ENCODE results near the gene TXNDC8. TPM values are rescaled to one million over a fixed set of nuclear protein-coding genes. Genes with fewer than 3 reads are reported as not detected.

The TXNDC8 gene
- total and polyA plus RNA-seq, 7 experiments from 2014 or later = not detected

GRCh38 chr9:110257956-110258355, 79.7 kb downstream of the TXNDC8 start:
- Histone ChIP-seq H3K4me3 (ENCODE audit: low read length) (no peak overlapping the region), H3K36me3 (ENCODE audit: control insufficient read depth in 2 of 3, insufficient read depth in 3 of 3, low read length in 3 of 3) (no peaks in the 10 kb centered on the region), H3K27me3 (ENCODE audit: control insufficient read depth in 2 of 2, insufficient read depth in 2 of 2, low read length in 2 of 2) (no peaks in the 10 kb centered on the region), H3K4me1 (ENCODE audit: control insufficient read depth in 2 of 2, insufficient read depth in 2 of 2, low read length in 2 of 2) (peaks cover 4 to 11% of the 10 kb centered on the region in 2 donors), H3K27ac (ENCODE audit: low read depth, low read length) (no peak overlapping the region), H3K9me3 (ENCODE audit: control insufficient read depth in 2 of 3, low read length in 3 of 3) (no peaks in the 10 kb centered on the region)
- CTCF ChIA-PET = no interaction called here
- POLR2A ChIA-PET = interaction anchor here (0.6 kb wide), 1 partner anchor 8 kb away, joined by 3 read pairs; no protein-coding TSS in a partner anchor
- ATAC-seq (no peak), DNase-seq (no peak)
- intact Hi-C loops (cut with micrococcal nuclease) = loop anchor here (2.0 to 10.0 kb wide), 10 partner anchors 101 to 1326 kb away; partner anchors contain the start of genes ABITRAM (in 2 of the 2), CTNNAL1 (in 2 of the 2), ELP1 (in 2 of the 2) and ECPAS (in 1 of the 2)
- Mint-ChIP-seq H3K9me3 (peaks cover 0 to 2% (median 0%) of the 10 kb centered on the region in 11 donors), H3K27me3 (peaks cover 0 to 15% (median 0%) of the 10 kb centered on the region in 5 donors), H3K36me3 (peaks cover 0 to 3% (median 0%) of the 10 kb centered on the region in 5 donors), H3K4me3 (peak overlapping the region in 7 of 10 donors; percentile 83 to 99 (median 96)), H3K27ac (peak overlapping the region in 5 of 9 donors; percentile 12 to 97 (median 88)), H3K4me1 (peaks cover 16 to 40% (median 29%) of the 10 kb centered on the region in 7 donors)

GRCh38 chr9:110257097-110257841, 80.4 kb downstream of the TXNDC8 start:
- H3K4me3 Mint-ChIP-seq = peak overlapping the region; percentile 83 to 99 (median 95)
- CTCF ChIA-PET = no interaction called here
- POLR2A ChIA-PET = interaction anchor here (0.6 to 1.0 kb wide), 3 partner anchors 9 to 1374 kb away, joined by 3 read pairs; partner anchors contain the start of gene DNAJC25
- H3K9me3 Mint-ChIP-seq = peaks cover 0 to 1% (median 0%) of the 10 kb centered on the region in 11 donors
- peak overlapping the region; percentile 50 for H3K27ac ChIP-seq (ENCODE audit: low read depth, low read length)
- DNase-seq = peak in 6 of 9 donors; percentile 2 to 34 (median 8)
- intact Hi-C loops (cut with micrococcal nuclease) = loop anchor here (2.0 to 10.0 kb wide), 10 partner anchors 100 to 1325 kb away; partner anchors contain the start of genes ABITRAM (in 2 of the 2), CTNNAL1 (in 2 of the 2), ELP1 (in 2 of the 2) and ECPAS (in 1 of the 2)
- no peak for ATAC-seq
- H3K4me1 Mint-ChIP-seq = peaks cover 16 to 47% (median 32%) of the 10 kb centered on the region in 7 donors
- peaks cover 0 to 11% (median 0%) of the 10 kb centered on the region in 5 donors for H3K27me3 Mint-ChIP-seq
- peaks cover 0 to 8% (median 0%) of the 10 kb centered on the region in 5 donors for H3K36me3 Mint-ChIP-seq
- H3K4me1 ChIP-seq (ENCODE audit: control insufficient read depth in 2 of 2, insufficient read depth in 2 of 2, low read length in 2 of 2) = peaks cover 4 to 11% of the 10 kb centered on the region in 2 donors
- H3K4me3 ChIP-seq (ENCODE audit: low read length) = peak overlapping the region; percentile 85
- H3K9me3 ChIP-seq (ENCODE audit: control insufficient read depth in 2 of 3, low read length in 3 of 3) = no peaks in the 10 kb centered on the region
- no peaks in the 10 kb centered on the region for H3K36me3 ChIP-seq (ENCODE audit: control insufficient read depth in 2 of 3, insufficient read depth in 3 of 3, low read length in 3 of 3)
- H3K27ac Mint-ChIP-seq = peak overlapping the region; percentile 81 to 97 (median 87)
- no peaks in the 10 kb centered on the region for H3K27me3 ChIP-seq (ENCODE audit: control insufficient read depth in 2 of 2, insufficient read depth in 2 of 2, low read length in 2 of 2)

DNA sequence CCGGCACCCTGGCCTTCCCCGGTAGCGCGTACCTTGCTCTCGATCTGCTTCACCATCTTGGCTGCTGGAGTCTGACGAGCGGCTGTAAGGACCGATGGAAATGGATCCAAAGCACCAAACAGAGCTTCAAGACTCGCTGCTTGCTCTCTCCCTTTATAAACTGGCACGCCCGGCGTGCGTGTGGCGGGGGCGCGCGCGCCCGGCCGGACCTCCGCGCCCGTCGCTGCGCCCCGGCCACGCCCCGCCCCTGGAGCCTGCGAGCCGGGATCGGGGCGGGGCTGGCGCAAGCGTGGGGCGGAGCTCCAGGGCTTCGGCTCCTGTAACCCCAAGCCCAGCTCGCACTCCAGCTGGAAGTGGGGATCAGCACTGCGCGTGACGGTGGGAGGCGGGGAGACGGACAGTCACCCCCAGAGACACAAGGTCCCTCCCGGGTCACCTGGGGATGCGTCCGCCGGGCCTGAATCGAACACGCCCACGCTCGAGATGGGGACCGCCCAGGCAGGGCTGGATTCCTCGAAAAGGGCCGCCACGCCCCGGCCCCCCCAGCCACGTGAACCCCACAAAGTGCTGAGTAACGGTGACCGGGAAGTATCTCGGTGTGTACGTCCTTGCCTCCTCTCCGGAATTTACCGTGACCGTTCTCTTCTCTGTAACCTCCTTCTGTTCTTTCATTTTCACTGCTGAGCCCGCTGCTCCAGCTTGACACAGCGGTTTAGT, 81.1 kb downstream of the TXNDC8 start, which contains the start of gene TXN:
TSS of gene TXN (minus strand) at position 128 of the 717 bp plus-strand sequence. CDS start at position 56, 72 bp downstream.
- Histone ChIP-seq H3K9me3 (ENCODE audit: control insufficient read depth in 2 of 3, low read length in 3 of 3) (no peaks in the 10 kb centered on the region), H3K4me1 (ENCODE audit: control insufficient read depth in 2 of 2, insufficient read depth in 2 of 2, low read length in 2 of 2) (peaks cover 4 to 11% of the 10 kb centered on the region in 2 donors), H3K27ac (ENCODE audit: low read depth, low read length) (peak within 1 kb of the TSS; percentile 65), H3K36me3 (ENCODE audit: control insufficient read depth in 2 of 3, insufficient read depth in 3 of 3, low read length in 3 of 3) (no peaks in the 10 kb centered on the region), H3K27me3 (ENCODE audit: control insufficient read depth in 2 of 2, insufficient read depth in 2 of 2, low read length in 2 of 2) (no peaks in the 10 kb centered on the region), H3K4me3 (ENCODE audit: low read length) (peak within 1 kb of the TSS; percentile 85)
- Mint-ChIP-seq H3K36me3 (peaks cover 0 to 11% (median 0%) of the 10 kb centered on the region in 5 donors), H3K9me3 (peaks cover 0 to 1% (median 0%) of the 10 kb centered on the region in 11 donors), H3K4me3 (peak within 1 kb of the TSS; percentile 83 to 99 (median 96)), H3K27ac (peak within 1 kb of the TSS; percentile 87 to 97 (median 89)), H3K27me3 (peaks cover 0 to 5% (median 0%) of the 10 kb centered on the region in 5 donors), H3K4me1 (peaks cover 16 to 52% (median 32%) of the 10 kb centered on the region in 7 donors)
- POLR2A ChIA-PET = interaction anchor here (0.6 to 1.0 kb wide), 2 partner anchors 9 to 1374 kb away, joined by 3 read pairs; partner anchors contain the start of gene DNAJC25
- ATAC-seq = peak; percentile 88
- DNase-seq = peak; percentile 56 to 91 (median 74)
- intact Hi-C loops (cut with micrococcal nuclease) = loop anchor here (1.0 to 10.0 kb wide), 11 partner anchors 100 to 1324 kb away; partner anchors contain the start of genes ABITRAM (in 2 of the 2), CTNNAL1 (in 2 of the 2), ELP1 (in 2 of the 2) and ECPAS (in 1 of the 2)
- CTCF ChIA-PET = interaction anchor here (0.6 kb wide), 1 partner anchor 46 kb away, joined by 4 read pairs; no protein-coding TSS in a partner anchor

DNA sequence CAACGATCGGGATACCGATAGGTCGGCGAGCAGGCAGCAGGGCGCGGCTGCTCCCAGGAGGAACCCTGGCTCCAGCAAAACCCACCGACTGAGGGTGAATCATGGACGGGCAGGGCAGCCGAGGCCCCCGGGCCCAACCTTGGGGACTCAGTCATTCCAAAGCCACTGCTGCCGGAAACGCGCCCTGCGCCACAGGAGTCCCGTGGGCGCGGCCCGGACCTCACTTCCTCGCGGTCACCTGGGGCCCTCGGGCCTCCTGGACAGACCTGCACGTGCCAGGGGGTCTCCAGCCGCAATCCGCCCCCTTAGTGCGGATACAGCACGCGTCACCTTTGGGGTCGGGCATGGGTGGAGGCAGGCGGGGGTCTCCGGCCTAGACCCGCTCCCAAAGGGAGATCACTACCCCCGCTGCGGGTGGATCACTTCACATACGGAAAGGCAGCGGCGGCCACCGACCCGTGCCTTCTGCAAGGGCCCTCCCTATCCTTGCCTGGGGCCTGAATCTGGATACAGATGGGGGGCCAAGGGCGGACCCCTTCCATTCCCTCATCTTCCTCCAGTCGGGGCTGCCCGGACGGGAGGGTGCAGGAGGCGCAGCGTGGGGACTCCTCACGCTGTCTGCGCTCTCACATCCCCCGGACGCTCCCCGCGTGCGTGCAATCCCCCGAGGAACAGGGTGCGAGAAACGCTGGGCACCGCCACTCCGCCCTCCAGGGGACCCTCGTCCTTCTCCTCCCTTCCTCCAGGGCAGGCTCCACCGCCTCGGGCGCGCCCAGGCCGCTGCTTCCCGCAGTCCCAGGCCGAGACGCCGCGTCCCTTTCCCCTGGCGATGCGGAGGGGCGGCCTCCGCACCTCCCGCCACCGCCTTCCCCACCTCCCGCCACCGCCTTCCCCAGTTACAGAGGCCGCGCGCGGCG, 81.9 kb downstream of the TXNDC8 start:
- Histone ChIP-seq H3K4me3 (ENCODE audit: low read length) (peak overlapping the region; percentile 85), H3K27ac (ENCODE audit: low read depth, low read length) (peak overlapping the region; percentile 65), H3K4me1 (ENCODE audit: control insufficient read depth in 2 of 2, insufficient read depth in 2 of 2, low read length in 2 of 2) (peaks cover 4 to 11% of the 10 kb centered on the region in 2 donors), H3K9me3 (ENCODE audit: control insufficient read depth in 2 of 3, low read length in 3 of 3) (no peaks in the 10 kb centered on the region), H3K36me3 (ENCODE audit: control insufficient read depth in 2 of 3, insufficient read depth in 3 of 3, low read length in 3 of 3) (no peaks in the 10 kb centered on the region), H3K27me3 (ENCODE audit: control insufficient read depth in 2 of 2, insufficient read depth in 2 of 2, low read length in 2 of 2) (no peaks in the 10 kb centered on the region)
- peaks cover 0 to 11% (median 0%) of the 10 kb centered on the region in 5 donors for H3K36me3 Mint-ChIP-seq
- peaks cover 0 to under 1% (median 0%) of the 10 kb centered on the region in 5 donors for H3K27me3 Mint-ChIP-seq
- intact Hi-C loops (cut with micrococcal nuclease) = loop anchor here (1.0 to 10.0 kb wide), 12 partner anchors 82 to 1323 kb away; partner anchors contain the start of genes ABITRAM (in 2 of the 2), CTNNAL1 (in 2 of the 2), ELP1 (in 2 of the 2) and ECPAS (in 1 of the 2)
- peak overlapping the region; percentile 83 to 99 (median 96) for H3K4me3 Mint-ChIP-seq
- H3K9me3 Mint-ChIP-seq = peaks cover 0 to 1% (median 0%) of the 10 kb centered on the region in 11 donors
- ATAC-seq (peak; percentile 6), DNase-seq (peak in 6 of 9 donors; percentile 5 to 69 (median 16))
- ChIA-PET POLR2A (no interaction called here), CTCF (interaction anchor here (0.6 kb wide), 1 partner anchor 46 kb away, joined by 4 read pairs; no protein-coding TSS in a partner anchor)
- H3K27ac Mint-ChIP-seq = peak overlapping the region; percentile 87 to 95 (median 89)
- H3K4me1 Mint-ChIP-seq = peaks cover 16 to 55% (median 32%) of the 10 kb centered on the region in 7 donors

- DNase-seq (peak in 5 of 9 donors; percentile 4 to 19 (median 7)), ATAC-seq (no peak)
- peaks cover 4 to 11% of the 10 kb centered on the region in 2 donors for H3K4me1 ChIP-seq (ENCODE audit: control insufficient read depth in 2 of 2, insufficient read depth in 2 of 2, low read length in 2 of 2)
- ChIA-PET POLR2A (no interaction called here), CTCF (no interaction called here)
- H3K27me3 Mint-ChIP-seq = no peaks in the 10 kb centered on the region
- H3K9me3 ChIP-seq (ENCODE audit: control insufficient read depth in 2 of 3, low read length in 3 of 3) = no peaks in the 10 kb centered on the region
- H3K27ac ChIP-seq (ENCODE audit: low read depth, low read length) = peak overlapping the region; percentile 65
- peaks cover 16 to 61% (median 32%) of the 10 kb centered on the region in 7 donors for H3K4me1 Mint-ChIP-seq
- H3K4me3 ChIP-seq (ENCODE audit: low read length) = peak overlapping the region; percentile 85
- peak overlapping the region; percentile 83 to 99 (median 96) for H3K4me3 Mint-ChIP-seq
- H3K36me3 ChIP-seq (ENCODE audit: control insufficient read depth in 2 of 3, insufficient read depth in 3 of 3, low read length in 3 of 3) = peaks cover 0 to 5% (median 0%) of the 10 kb centered on the region in 3 experiments
- peaks cover 0 to 15% (median 0%) of the 10 kb centered on the region in 5 donors for H3K36me3 Mint-ChIP-seq
- H3K27ac Mint-ChIP-seq = peak overlapping the region; percentile 67 to 95 (median 83)
- H3K27me3 ChIP-seq (ENCODE audit: control insufficient read depth in 2 of 2, insufficient read depth in 2 of 2, low read length in 2 of 2) = no peaks in the 10 kb centered on the region
- intact Hi-C loops (cut with micrococcal nuclease) = loop anchor here (1.0 to 10.0 kb wide), 8 partner anchors 82 to 1323 kb away; partner anchors contain the start of genes ABITRAM (in 2 of the 2), ELP1 (in 2 of the 2), CTNNAL1 (in 1 of the 2) and ECPAS (in 1 of the 2)
- peaks cover 0 to 1% (median 0%) of the 10 kb centered on the region in 11 donors for H3K9me3 Mint-ChIP-seq
Observed at GRCh38 chr9:110255034-110255462, 82.6 kb downstream of the TXNDC8 start.

All from naive thymus-derived CD4-positive, alpha-beta T cell (primary cell).